GM18502 (cell line): Measurements from ENCODE around the gene PRM3.

Experiments
- ATAC-seq: cut with Tn5 transposase; IDR thresholded peaks from one replicate; pipeline ENCODE4 v1.9.1; 2021; ENCODE audit warnings: mild to moderate bottlenecking; ENCODE audit not compliant: unreplicated experiment, poor library complexity

The PRM3 gene

GRCh38 chr16:11272921-11273720 lies at the start of gene PRM3:
PRM3 (minus strand) TSS chr16:11273629; CDS start chr16:11273595, 34 bp downstream.
- ATAC-seq = no peak

GRCh38 chr16:11322823-11323222 lies 49.4 kb upstream of the PRM3 start:
- ATAC-seq = no peak

- no peak for ATAC-seq
Observed at GRCh38 chr16:11321662-11322061, 48.2 kb upstream of the PRM3 start.

DNA sequence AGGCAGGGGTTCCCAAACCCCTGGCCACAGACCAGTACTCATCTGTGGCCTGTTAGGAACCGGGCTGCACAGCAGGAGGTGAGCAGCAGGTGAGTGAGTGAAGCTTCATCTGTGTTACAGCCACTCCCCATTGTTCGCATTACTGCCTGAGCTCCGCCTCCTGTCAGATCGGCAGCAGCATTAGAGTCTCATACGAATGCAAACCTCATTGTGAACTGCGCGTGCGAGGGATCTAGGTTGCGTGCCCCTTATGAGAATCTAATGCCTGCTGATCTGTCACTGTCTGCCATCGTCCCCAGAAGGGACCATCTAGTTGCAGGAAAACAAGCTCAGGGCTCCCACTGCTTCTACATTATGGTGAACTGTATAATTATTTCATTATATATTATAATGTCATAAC lies 46.7 kb upstream of the PRM3 start:
- ATAC-seq = no peak

DNA sequence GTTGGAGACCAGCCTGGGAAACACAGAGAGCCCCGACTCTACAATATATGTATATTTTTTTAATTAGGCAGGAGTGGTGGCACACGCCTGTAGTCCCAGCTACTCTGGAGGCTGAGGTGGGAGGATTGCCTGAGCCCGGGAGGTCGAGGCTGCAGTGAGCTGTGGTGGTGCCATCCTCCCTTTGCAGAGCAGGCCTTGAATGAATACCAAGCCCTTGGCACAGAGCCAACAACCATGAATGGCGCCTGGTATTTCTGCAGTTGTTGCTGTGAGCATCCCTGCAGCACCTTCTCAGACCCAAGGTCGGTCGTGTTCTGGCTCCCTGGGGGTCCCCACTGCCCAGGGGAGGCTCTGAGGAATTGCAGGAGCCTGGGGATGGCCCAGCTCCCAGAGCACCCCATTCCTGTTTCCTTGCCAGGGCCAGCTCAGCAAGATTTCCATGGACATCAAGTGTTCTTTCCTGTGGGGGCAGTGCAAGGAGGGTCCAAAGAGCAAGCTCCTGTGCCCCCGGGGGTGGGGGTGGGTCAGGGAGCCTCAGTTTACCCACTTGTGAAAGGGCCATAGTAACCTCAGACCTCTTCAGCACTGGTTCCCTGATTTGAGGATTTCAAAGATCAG lies 46.2 kb upstream of the PRM3 start:
- ATAC-seq = no peak

- ATAC-seq = no peak
Observed at GRCh38 chr16:11318817-11319216, 45.4 kb upstream of the PRM3 start.

DNA sequence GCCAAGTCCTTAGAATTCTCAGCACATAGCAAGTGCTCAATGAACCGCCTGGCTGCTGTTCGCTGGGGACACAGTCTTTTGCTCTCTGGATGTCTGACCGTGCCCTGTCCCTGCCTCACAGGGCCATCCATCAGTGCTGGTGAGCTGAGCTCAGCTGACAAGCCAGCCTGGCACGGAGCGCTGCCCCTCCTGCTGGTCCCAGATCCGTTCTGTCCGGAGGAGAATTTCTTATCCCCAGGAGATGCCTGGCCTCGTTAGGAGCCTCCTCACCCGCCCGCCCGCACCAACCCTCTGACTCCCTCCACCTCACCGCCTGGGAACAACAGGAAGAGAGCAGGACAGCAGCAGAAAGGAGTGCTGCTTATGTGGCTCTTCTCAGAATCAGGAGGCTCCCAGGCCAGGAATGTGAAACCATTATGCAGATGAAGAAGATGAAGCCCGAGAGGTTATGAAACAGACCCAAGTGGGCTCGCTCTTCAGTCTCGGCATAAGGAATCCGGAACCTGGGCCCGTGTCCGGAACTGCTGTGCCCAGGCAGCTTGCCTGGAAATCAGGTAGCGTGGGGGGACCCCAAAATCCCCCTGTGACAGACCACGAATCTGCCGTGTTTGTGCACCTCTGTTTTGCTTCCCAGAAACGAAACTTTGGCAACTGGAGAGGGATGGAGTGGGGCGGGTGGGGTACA lies 43.0 kb upstream of the PRM3 start:
- no peak for ATAC-seq

- no peak for ATAC-seq
Observed at GRCh38 chr16:11315510-11315909, 42.1 kb upstream of the PRM3 start.

GRCh38 chr16:11314309-11314894 lies 41.0 kb upstream of the PRM3 start:
- ATAC-seq = no peak

- ATAC-seq = no peak
Observed at GRCh38 chr16:11313493-11314308, 40.3 kb upstream of the PRM3 start.

- no peak for ATAC-seq
Observed at GRCh38 chr16:11312718-11313492, 39.5 kb upstream of the PRM3 start.

DNA sequence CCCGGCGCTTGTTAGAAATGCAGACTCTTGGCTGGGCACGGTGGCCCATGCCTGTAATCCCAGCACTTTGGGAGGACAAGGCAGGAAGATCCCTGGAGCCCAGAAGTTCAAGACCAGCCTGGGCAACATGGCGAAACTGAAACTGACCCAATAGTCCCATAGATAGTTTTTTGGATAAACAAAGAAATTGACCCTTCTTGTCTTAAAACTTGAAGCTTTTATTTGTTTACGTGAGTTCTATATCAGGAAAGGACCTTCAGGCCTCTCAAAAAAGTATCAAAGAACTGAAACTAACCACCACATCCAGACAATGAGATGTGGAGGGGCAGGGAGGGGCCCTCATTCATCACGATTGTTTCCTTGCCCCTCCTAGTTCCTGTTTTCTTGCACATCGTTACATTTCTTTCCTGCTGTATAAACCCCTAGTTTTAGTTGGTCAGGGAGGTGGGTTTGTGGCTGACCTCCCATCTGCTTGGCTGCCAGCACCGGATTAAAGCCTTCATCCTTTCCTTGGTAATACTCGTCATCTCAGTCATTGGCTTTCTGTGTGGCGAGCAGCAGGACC lies 37.6 kb upstream of the PRM3 start:
- ATAC-seq = peak; percentile 43

- ATAC-seq = no peak
Observed at GRCh38 chr16:11310634-11310977, 37.2 kb upstream of the PRM3 start.

GRCh38 chr16:11309895-11310633 lies 36.6 kb upstream of the PRM3 start:
- ATAC-seq = peak; percentile 53

- no peak for ATAC-seq
Observed at GRCh38 chr16:11308493-11309283, 35.3 kb upstream of the PRM3 start.

GRCh38 chr16:11307639-11308492 lies 34.4 kb upstream of the PRM3 start:
- ATAC-seq = no peak
